Kidney (tissue), 14 donors: ENCODE results near the gene NLRP1. TPM values are rescaled to one million over a fixed set of nuclear protein-coding genes. Genes with fewer than 3 reads are reported as not detected.

Experiments used
- DNase-seq, 5 donors: peaks; one replicate each; pipeline ENCODE4 v3.0.0-alpha.2; 2013 to 2020
- FAIRE-seq: peaks from 2 replicates; lab custom pipeline; 2012; peaks lifted over from hg19 to GRCh38; lab: Jason Lieb, UNC
- H3K27ac ChIP-seq, 2 donors: one replicate each; pipeline ENCODE4 v1.7.0; 2013; ENCODE audit warnings: low read depth in 2 of 2, low read length in 2 of 2, inconsistent platforms in 1 of 2
- H3K27me3 ChIP-seq: one replicate; pipeline ENCODE4 v1.7.1; 2013; ENCODE audit warnings: low read length, inconsistent platforms; ENCODE audit not compliant: control insufficient read depth, insufficient read depth
- H3K36me3 ChIP-seq, 3 donors: one replicate each; pipeline versions ENCODE4 v1.7.0 to v1.7.1; 2013; ENCODE audit warnings: low read length in 3 of 3, control low read depth in 1 of 3, inconsistent platforms in 1 of 3; ENCODE audit not compliant: insufficient read depth in 3 of 3, control insufficient read depth in 2 of 3
- H3K4me1 ChIP-seq, 3 donors: one replicate each; pipeline versions ENCODE4 v1.7.0 to v1.7.1; 2013; ENCODE audit warnings: low read length in 3 of 3, inconsistent platforms in 1 of 3, low read depth in 1 of 3; ENCODE audit not compliant: control insufficient read depth in 2 of 3, insufficient read depth in 2 of 3
- H3K4me3 ChIP-seq, 3 donors: one replicate each; pipeline versions ENCODE4 v1.7.0 to v1.8.1; 2013; ENCODE audit warnings: low read length in 3 of 3, control low read depth in 1 of 3, inconsistent platforms in 1 of 3
- H3K9ac ChIP-seq, 3 donors: one replicate each; pipeline versions ENCODE4 v1.7.0 to v1.7.1; 2013; ENCODE audit warnings: low read length in 3 of 3, control low read depth in 1 of 3, inconsistent platforms in 1 of 3
- H3K9me3 ChIP-seq, 3 donors: one replicate each; pipeline versions ENCODE4 v1.7.0 to v1.7.1; 2013; ENCODE audit warnings: low read length in 3 of 3, control low read depth in 1 of 3, inconsistent platforms in 1 of 3; ENCODE audit not compliant: control insufficient read depth in 2 of 3, insufficient read depth in 1 of 3
- intact Hi-C: fragments of 100-400 bp; cut with DNase I; formaldehyde crosslinking; loops from one replicate; pipeline ENCODE4 v1.11.1; 2022
- polyA plus RNA-seq: library from polyadenylated mRNA; stranded (reverse); fragments of 350-450 nt; fragmentation: Illumina TruSeq; extraction: RNeasy Lipid Tissue Mini Kit (QIAGEN cat#74804); gene quantifications from one replicate; pipeline ENCODE4 v1.2.3, GENCODE V29; 2014; ENCODE audit warnings: low read depth, low replicate concordance; ENCODE audit not compliant: insufficient read depth
- total RNA-seq: library from RNA; stranded (reverse); fragmentation: NEBNext Ultra II Directional; extraction: Animal tissue kit (Norgen Biotek cat#: 25700); gene quantifications from one replicate; pipeline ENCODE4 v1.2.1, GENCODE V29; 2021
- TF ChIP-seq, protein P1 (sequence below): IDR thresholded peaks from 3 replicates; pipeline ENCODE4 v1.5.1; 2012; ENCODE audit warnings: mild to moderate bottlenecking, moderate library complexity, borderline replicate concordance; ENCODE audit not compliant: insufficient read depth; ENCODE audit errors: extremely low read depth
- donor health status: control.
- donor health status: control.
- donor health status: control.
- donor health status: control.
- donor health status: control.
- donor health status: DM: yes; HTN: yes; CAD: no.
- donor health status: Normal renal cell carcinoma (clear cell type).

NLRP1 gene
- total and polyA plus RNA-seq, 2 donors from 2014 or later = 11.4 to 19.6 TPM

DNA sequence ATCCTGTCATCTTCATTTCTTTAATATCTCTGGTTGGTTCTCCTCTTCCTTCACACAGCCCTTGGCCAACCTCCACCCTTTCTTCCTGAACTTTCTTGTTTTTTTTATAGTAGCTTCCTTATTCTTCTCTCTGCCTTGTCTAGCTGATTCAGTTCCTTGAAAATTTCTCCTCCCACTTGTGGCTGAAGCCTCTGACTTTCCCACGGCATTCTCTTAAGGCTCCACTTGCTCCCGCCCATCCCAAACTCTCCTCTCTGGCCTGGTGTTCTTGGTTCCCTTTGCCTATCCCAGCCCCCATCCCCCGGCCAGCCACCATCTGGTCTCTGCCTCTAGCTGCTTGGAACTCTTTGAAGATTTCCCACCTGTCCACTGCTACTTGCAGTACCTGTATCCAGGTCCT, 29.1 kb downstream of the NLRP1 start:
- intact Hi-C loops = no loop called here
- DNase-seq (no peak), FAIRE-seq (no peak)
- H3K9ac ChIP-seq = no peak overlapping the region
- H3K4me1 ChIP-seq = no peaks in the 10 kb centered on the region
- no peak overlapping the region for H3K27ac ChIP-seq
- no peak overlapping the region for H3K4me3 ChIP-seq
- H3K27me3 ChIP-seq = no peaks in the 10 kb centered on the region
- H3K9me3 ChIP-seq = no peaks in the 10 kb centered on the region
- TF ChIP-seq, protein P1, sequence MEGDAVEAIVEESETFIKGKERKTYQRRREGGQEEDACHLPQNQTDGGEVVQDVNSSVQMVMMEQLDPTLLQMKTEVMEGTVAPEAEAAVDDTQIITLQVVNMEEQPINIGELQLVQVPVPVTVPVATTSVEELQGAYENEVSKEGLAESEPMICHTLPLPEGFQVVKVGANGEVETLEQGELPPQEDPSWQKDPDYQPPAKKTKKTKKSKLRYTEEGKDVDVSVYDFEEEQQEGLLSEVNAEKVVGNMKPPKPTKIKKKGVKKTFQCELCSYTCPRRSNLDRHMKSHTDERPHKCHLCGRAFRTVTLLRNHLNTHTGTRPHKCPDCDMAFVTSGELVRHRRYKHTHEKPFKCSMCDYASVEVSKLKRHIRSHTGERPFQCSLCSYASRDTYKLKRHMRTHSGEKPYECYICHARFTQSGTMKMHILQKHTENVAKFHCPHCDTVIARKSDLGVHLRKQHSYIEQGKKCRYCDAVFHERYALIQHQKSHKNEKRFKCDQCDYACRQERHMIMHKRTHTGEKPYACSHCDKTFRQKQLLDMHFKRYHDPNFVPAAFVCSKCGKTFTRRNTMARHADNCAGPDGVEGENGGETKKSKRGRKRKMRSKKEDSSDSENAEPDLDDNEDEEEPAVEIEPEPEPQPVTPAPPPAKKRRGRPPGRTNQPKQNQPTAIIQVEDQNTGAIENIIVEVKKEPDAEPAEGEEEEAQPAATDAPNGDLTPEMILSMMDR = no peak
- no peaks in the 10 kb centered on the region for H3K36me3 ChIP-seq

DNA sequence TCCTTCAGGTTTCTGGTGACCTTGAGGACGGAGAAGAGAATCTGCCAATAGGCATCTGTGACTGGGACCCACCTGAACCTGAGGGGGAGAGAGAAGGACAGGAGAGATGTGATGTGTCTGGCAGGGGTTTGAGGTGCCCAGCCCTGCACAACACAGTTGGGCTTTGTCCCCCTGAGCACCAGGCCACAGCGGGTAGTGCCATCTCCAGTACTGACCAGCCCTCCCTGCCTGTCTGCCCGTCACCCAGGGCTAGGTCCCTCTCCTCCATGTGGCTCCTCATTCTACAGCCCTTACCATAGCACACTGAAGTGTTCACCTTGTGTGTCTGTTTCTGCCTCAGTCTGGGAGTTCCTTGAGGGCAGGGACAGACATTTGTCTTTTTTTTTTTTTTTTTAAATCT, 30.8 kb downstream of the NLRP1 start:
- TF ChIP-seq, protein P1 = no peak
- Histone ChIP-seq H3K4me3 (no peak overlapping the region), H3K9ac (no peak overlapping the region), H3K27ac (no peak overlapping the region), H3K9me3 (no peaks in the 10 kb centered on the region), H3K4me1 (no peaks in the 10 kb centered on the region), H3K27me3 (no peaks in the 10 kb centered on the region), H3K36me3 (no peaks in the 10 kb centered on the region)
- no peak for DNase-seq
- FAIRE-seq = no peak
- intact Hi-C loops = no loop called here

DNA sequence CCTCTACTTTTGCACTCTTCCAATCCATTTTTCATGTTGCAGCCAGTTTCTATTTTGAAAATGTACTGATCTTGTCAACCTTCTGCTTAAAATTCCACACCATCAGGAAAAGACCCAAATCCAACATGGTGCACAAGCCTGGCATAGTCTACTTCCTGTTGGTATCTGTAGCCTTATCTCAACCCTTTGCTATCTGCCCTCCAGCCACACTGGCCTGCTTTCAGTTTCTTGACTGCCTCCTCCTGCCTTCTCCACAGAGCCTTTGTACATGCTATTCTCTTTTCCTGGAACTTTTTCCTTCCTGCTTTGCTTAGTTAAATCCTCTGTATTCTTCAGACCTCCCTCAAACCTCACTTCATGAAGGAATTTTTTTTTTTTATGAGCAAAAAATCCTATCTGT, 31.5 kb downstream of the NLRP1 start:
- Histone ChIP-seq H3K9ac (no peak overlapping the region), H3K4me3 (no peak overlapping the region), H3K36me3 (no peaks in the 10 kb centered on the region), H3K27ac (no peak overlapping the region), H3K9me3 (no peaks in the 10 kb centered on the region), H3K27me3 (no peaks in the 10 kb centered on the region), H3K4me1 (no peaks in the 10 kb centered on the region)
- no peak for FAIRE-seq
- no peak for DNase-seq
- intact Hi-C loops = no loop called here
- TF ChIP-seq, protein P1 = no peak
